Dedifferentiated amniotic fluid mesenchymal stem cell (primary cell): ENCODE data around the gene TSR3.
A peak's percentile ranks its signal among the peaks of the same experiment; 100 is the strongest.

ENCODE experiments used
- DNase-seq: peaks from one replicate; pipeline ENCODE4 v3.0.0-alpha.2; 2016; ENCODE audit errors: extremely low spot score

The TSR3 gene

DNA sequence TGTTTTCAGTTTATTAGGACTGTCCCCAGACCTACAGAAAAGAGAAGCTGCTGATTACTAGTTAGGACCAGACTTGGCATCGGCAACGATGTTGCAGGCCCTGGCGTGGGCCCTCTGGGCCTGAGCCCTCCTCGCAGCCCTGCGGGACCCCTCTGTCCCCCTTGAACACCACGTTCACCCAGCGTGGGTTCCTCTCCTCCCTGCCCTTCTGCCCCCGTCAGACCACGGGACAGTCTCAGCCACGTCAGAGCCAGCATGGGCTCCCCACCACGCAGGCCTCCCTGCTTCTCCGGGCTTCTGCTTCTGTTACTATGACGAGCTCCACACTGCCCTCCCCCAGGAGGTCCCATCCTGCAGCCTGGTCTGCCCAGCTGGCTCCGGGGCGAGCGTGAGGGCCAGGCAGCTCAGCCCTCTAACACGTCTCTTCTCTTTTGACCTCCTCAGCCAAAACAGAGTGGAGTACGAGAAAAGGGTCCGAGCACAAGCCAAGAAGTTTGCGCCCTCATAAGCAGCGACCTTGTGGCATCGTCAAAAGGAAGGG is 27.3 kb downstream of the TSR3 start:
- no peak for DNase-seq

DNA sequence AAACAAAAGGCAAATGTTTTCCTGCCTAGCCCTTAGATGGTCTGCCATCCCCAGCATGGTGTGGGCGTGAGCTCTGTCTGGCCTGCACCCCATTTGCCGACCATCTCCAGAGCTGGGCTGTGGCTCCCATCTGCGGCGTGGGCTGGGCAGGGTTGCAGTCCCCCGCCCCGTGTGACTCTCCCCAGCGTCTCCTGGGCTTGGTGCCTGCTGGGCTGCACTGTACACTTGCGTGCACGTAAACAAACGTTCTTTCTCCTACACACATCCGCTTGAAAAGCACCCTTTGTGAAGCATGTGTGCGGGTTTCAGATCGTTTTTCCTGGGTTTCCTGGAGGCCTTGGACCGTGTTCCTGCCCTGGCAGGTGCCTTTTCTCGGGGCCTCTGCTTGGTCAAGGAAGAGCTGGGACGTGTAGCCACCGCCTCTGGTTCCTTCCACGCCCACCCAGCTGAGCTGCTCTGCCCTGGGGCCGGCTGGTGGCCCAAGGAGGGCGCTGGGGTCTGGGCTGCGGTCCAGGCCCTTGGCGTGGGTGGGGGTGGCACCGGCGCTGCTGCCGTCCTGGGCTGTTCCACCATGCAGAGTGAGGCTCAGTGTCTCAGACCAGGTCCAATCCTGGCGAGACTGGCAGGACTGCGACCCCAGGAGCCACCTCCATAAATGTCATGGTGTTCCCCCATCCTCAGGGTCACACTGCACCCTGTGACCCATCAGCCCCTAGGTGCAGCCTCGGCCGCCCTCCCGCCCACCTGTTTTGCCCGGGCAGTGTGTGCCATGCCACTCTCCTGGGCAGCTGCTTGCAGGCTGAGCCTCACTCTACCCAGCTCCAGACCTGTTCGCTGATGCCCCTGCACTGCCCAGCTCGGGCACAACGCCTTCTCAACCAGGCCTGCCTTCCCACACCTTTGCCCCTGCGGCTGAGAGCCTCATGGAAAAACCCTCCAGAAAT is 28.1 kb downstream of the TSR3 start:
- DNase-seq = no peak

- no peak for DNase-seq
These were observed 29.3 kb downstream of the TSR3 start for GRCh38 chr16:1322407-1322806.

DNA sequence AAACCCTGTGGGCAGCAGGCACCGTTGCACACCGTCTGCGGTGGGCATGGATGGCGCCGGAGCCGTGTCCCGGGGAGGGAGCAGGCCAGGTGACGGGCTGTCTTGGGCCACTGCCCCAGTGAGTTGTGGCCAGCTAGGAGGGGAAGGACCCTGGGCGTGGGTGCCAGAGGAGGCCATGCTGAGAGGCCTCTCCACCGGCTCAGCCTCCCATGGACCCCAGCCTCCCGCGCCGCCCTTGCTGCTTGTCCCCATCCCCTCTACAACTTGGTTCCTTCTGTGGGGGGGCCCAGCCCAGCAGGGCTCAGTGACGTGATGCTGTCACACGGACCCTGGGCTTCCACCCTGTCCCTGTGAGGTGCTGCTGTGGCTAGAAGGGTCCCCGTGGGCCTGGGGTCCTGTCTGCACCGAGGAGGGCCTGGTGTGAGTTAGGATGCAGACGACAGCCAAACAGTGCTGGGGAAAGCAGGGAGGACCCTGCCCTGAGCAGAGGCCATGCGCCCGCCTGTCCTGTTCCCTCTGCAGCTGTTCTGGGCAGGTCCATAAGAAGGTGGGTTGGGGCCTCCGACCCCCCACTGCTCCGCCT is 30.9 kb downstream of the TSR3 start:
- no peak for DNase-seq

- DNase-seq = no peak
These were observed 31.6 kb downstream of the TSR3 start for GRCh38 chr16:1320097-1320496.

- DNase-seq = no peak
These were observed 32.6 kb downstream of the TSR3 start for GRCh38 chr16:1319041-1319440.

DNA sequence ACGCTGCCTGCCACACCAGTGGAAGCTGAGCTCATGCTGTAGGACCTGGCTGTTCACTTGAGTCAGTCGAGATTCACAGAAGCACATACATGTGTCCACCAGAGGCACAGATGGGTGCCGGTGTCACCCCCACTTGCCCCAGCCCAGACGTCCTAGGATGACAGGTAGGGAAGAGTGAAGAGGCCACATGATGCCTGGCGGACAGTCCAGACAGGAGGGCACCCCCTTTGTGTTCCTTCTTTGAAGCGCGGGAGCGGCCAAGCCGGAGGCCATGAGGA is 33.5 kb downstream of the TSR3 start:
- DNase-seq = no peak

GRCh38 chr16:1317479-1318267 is 34.0 kb downstream of the TSR3 start:
- no peak for DNase-seq

DNA sequence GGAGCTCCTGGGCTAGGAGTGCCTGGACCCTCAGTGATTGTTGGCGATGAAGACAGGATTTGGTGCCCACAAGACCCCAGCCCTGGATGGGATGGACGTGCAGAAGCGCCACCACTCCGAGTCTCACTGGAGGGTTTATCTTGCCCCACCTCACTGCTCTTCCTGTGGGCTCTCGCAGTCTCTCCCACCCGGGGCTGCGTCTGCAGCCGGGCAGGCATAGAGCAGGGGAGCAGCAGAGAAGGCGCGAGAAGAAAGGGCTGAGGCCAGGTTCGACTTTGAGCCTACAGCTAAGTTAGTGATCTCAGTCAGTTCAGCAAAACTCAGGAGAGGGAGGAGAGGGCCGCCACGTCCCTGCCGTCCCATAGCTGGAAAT is 35.7 kb downstream of the TSR3 start:
- DNase-seq = no peak

DNA sequence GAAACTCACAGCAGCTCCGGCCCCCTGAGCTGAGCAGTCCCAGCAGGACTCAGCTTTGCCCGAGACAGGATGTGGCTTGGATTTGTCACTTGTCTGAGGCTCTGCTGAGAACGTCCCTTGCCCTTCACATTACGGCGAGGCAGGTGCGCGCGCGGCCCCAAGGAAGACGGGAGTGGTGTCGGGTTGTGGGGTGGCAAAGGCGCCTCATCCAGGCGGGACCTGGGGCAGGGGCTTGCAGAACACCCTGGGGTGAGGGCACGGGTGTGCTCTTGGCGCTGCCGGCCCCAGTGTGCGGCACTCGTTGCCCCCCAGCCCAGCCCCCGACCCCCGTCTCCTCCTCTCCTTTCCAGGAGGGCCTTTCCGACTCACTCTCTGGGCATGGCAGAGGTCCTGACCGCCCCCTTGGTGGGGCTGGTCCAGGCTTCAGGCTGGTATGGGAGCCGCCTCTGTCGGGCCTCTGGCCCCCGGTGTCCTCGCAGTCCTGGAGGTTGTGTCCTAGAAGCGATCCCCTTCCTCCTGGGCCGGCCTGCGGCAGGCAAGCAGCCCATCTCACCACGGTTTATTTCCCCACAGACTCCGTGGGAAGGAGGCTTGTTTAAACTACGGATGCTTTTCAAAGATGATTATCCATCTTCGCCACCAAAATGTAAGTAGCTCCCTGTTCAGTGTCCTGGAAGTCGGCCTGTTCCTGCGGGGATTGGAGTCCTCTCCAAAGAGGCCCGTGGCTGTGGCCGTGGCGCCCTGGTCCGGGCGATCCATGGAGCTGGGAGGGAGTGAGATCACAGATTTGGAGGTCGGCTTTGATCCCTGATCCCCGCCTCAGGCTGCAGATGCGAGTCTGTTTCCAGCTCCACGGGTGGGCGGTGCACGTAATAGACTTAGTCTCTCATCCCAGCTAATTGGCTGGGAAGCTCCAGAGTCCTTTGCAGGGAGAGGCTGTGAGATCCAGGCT is 36.3 kb downstream of the TSR3 start:
- DNase-seq = no peak

DNA sequence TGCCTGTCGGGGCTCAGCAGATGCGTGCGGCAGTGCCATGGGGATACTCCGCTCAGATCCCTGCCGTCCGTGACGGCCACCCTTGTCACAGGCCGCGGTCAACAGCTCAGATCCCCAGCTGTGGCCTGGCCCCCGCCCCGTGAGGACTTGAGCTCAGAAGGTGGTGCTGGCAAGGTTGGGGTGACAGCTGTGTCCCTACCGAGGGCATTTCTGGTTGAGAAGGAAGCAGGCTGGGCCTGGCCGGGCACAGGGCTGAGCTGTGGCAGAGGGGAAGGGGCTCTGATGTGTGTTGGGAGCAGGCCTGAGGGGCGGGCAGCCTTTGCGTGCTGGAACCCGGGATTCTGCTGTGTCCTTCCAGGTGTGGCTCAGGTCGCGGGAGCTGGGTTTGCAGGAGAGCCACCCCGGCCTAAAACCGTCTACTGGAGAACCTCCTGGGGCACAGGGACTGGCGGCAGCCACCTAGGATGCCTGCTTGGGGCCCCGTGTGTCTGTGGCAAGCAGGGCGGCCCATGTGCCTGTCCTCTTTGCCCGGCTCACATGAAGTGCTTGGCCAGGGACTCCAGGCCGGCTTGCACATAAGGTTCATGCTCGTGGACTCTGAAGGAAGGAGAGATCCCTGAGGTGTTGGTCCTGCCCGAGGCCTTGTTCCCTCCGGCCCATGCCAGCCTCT is 37.1 kb downstream of the TSR3 start:
- DNase-seq = no peak

GRCh38 chr16:1313721-1314369 is 37.8 kb downstream of the TSR3 start:
- no peak for DNase-seq

- DNase-seq = no peak
These were observed 38.8 kb downstream of the TSR3 start for GRCh38 chr16:1312903-1313302.

- no peak for DNase-seq
These were observed 39.2 kb downstream of the TSR3 start for GRCh38 chr16:1312467-1312816.

- no peak for DNase-seq
These were observed 39.8 kb downstream of the TSR3 start for GRCh38 chr16:1311738-1312466.

- DNase-seq = no peak
These were observed 40.4 kb downstream of the TSR3 start for GRCh38 chr16:1311212-1311737.

- no peak for DNase-seq
These were observed 40.9 kb downstream of the TSR3 start for GRCh38 chr16:1310832-1311200.

DNA sequence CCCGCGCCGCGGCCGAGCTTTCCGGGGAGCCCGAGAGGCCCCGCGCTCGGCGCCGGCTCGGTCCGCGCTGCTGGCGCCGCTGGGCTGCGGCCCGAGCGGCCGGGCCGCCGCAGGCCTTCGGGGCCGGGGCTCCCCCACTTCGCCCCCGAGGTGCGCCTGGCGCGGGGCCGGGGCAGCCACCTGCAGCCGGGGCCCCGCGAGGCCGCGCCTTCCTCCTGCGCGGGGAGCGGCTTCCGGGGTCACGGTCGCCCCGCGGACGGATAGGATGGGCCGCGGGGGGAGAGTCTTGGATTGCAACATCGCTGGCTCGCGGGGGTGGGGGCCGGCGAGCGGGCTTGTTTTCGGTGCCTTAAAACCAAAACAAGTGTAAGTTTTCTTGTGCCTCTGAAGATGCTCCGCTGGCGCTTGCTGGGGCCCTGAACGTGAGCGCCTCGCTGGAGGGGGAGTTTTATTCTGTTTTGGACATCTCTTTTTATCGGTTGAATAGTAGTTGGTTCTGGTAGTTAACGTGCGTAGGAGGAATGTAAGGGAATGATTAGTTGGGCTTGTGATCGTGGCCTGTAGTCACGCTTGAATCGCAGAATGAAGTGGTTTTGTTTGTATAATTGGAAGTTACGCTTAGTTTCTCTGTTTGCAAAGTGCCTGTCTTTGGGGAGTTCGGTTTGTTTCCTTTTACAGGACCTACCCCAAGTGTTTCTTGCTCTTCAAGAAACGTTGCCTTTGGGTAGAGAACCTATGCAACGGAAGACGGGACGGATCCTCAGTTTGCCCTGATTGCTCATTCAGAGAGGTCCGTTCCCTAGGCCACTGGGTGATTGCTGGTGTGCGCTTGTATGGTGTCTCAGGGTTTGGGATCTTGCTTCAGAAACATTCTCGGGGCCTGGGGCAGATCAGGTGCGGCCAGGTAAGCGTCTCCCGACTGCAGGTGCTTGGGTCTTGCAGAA is 41.5 kb downstream of the TSR3 start:
- peak; percentile 22 for DNase-seq
